ENCODE results near the gene FAM216B.
"Not testable (repeated sequence)": the region's sequence is repeated elsewhere in the genome, so short reads cannot be mapped to it uniquely, and the experiment has no call there.

FAM216B gene

GRCh38 chr13:42777467-42777866 lies 3.9 kb upstream of the FAM216B start:
- DNase-seq (ENCODE audit: low read depth in 1 of 2, low spot score in 1 of 2) = no peak

- no peak for DNase-seq (ENCODE audit: low read depth in 1 of 2, low spot score in 1 of 2)
Observed at GRCh38 chr13:42780044-42780443, 1.3 kb upstream of the FAM216B start.

- DNase-seq (ENCODE audit: low read depth in 1 of 2, low spot score in 1 of 2) = no peak
Observed at GRCh38 chr13:42786715-42787114, 5.3 kb downstream of the FAM216B start.

- no peak for DNase-seq (ENCODE audit: low read depth in 1 of 2, low spot score in 1 of 2)
Observed at GRCh38 chr13:42788601-42789000, 7.2 kb downstream of the FAM216B start.

GRCh38 chr13:42792154-42792553 lies 10.8 kb downstream of the FAM216B start:
- DNase-seq (ENCODE audit: low read depth in 1 of 2, low spot score in 1 of 2) = no peak

GRCh38 chr13:42794577-42795275 lies 13.3 kb downstream of the FAM216B start:
- DNase-seq (ENCODE audit: low read depth in 1 of 2, low spot score in 1 of 2) = no peak

GRCh38 chr13:42795666-42796065 lies 14.3 kb downstream of the FAM216B start:
- DNase-seq (ENCODE audit: low read depth in 1 of 2, low spot score in 1 of 2) = no peak

- no peak for DNase-seq (ENCODE audit: low read depth in 1 of 2, low spot score in 1 of 2)
Observed at GRCh38 chr13:42796747-42797356, 15.5 kb downstream of the FAM216B start.

GRCh38 chr13:42798118-42798517 lies 16.7 kb downstream of the FAM216B start:
- no peak for DNase-seq (ENCODE audit: low read depth in 1 of 2, low spot score in 1 of 2)

- no peak for DNase-seq (ENCODE audit: low read depth in 1 of 2, low spot score in 1 of 2)
Observed at GRCh38 chr13:42800109-42800643, 18.8 kb downstream of the FAM216B start.

GRCh38 chr13:42803563-42804204 lies 22.3 kb downstream of the FAM216B start:
- DNase-seq (ENCODE audit: low read depth in 1 of 2, low spot score in 1 of 2) = no peak

- no peak for DNase-seq (ENCODE audit: low read depth in 1 of 2, low spot score in 1 of 2)
Observed at GRCh38 chr13:42804244-42804874, 23.0 kb downstream of the FAM216B start.

GRCh38 chr13:42807241-42807640 lies 25.9 kb downstream of the FAM216B start:
- DNase-seq (ENCODE audit: low read depth in 1 of 2, low spot score in 1 of 2) = no peak

GRCh38 chr13:42807866-42808265 lies 26.5 kb downstream of the FAM216B start:
- DNase-seq (ENCODE audit: low read depth in 1 of 2, low spot score in 1 of 2) = no peak

GRCh38 chr13:42808341-42808940 lies 27.1 kb downstream of the FAM216B start:
- DNase-seq (ENCODE audit: low read depth in 1 of 2, low spot score in 1 of 2) = no peak

GRCh38 chr13:42812316-42812715 lies 30.9 kb downstream of the FAM216B start:
- no peak for DNase-seq (ENCODE audit: low read depth in 1 of 2, low spot score in 1 of 2)

GRCh38 chr13:42814868-42815267 lies 33.5 kb downstream of the FAM216B start:
- no peak for DNase-seq (ENCODE audit: low read depth in 1 of 2, low spot score in 1 of 2)

GRCh38 chr13:42815681-42816080 lies 34.3 kb downstream of the FAM216B start:
- DNase-seq (ENCODE audit: low read depth in 1 of 2, low spot score in 1 of 2) = no peak

- DNase-seq (ENCODE audit: low read depth in 1 of 2, low spot score in 1 of 2) = no peak
Observed at GRCh38 chr13:42816538-42816937, 35.2 kb downstream of the FAM216B start.

- DNase-seq (ENCODE audit: low read depth in 1 of 2, low spot score in 1 of 2) = not testable (repeated sequence)
Observed at GRCh38 chr13:42819687-42820086, 38.3 kb downstream of the FAM216B start.

GRCh38 chr13:42820451-42820850 lies 39.1 kb downstream of the FAM216B start:
- DNase-seq (ENCODE audit: low read depth in 1 of 2, low spot score in 1 of 2) = no peak

All from activated T-helper 1 cell treated with anti-CD3 and anti-CD28 coated beads, Interleukin-2, amount 50 U/mL, for 16 hours (primary cell).